Neural cell (in vitro differentiated cells): ENCODE measurements around the gene FAM171A2. TPM values are rescaled to one million over a fixed set of nuclear protein-coding genes. Genes with fewer than 3 reads are reported as not detected.

Source experiments
- H2AFZ ChIP-seq: fragments of 200-600, 300-800 bp; sonication (generic), shearing (Covaris generic); 2 replicates; pipeline ENCODE4 v1.6.0; 2014; ENCODE audit warnings: low read depth, mild to moderate bottlenecking, antibody characterized with exemption, low read length, moderate library complexity
- H3F3A ChIP-seq: fragments of 200-600 bp; shearing (Covaris generic); 2 replicates; pipeline ENCODE4 v1.6.1; 2016; ENCODE audit warnings: mild to moderate bottlenecking, moderate library complexity, mixed read lengths, antibody characterized with exemption, low read length; ENCODE audit not compliant: insufficient read depth, poor library complexity, severe bottlenecking
- H3K27ac ChIP-seq: fragments of 200-600, 300-800 bp; sonication (generic), shearing (Covaris generic); 2 replicates; pipeline ENCODE4 v1.5.1; 2014; ENCODE audit warnings: mild to moderate bottlenecking, low read length, moderate library complexity
- H3K27me3 ChIP-seq: fragments of 300-800, 200-600 bp; sonication (generic), shearing (Covaris generic); 2 replicates; pipeline ENCODE4 v1.6.0; 2014; ENCODE audit warnings: mild to moderate bottlenecking, low read depth, low read length, moderate library complexity; ENCODE audit not compliant: insufficient read depth
- H3K36me3 ChIP-seq: fragments of 300-800, 200-600 bp; sonication (generic), shearing (Covaris generic); 2 replicates; pipeline ENCODE4 v1.5.1; 2014; ENCODE audit warnings: mild to moderate bottlenecking, antibody characterized with exemption, low read length, moderate library complexity; ENCODE audit not compliant: insufficient read depth
- H3K4me2 ChIP-seq: fragments of 300-800, 200-600 bp; sonication (generic), shearing (Covaris generic); 2 replicates; pipeline ENCODE4 v1.6.0; 2014; ENCODE audit warnings: mild to moderate bottlenecking, low read length
- H3K4me3 ChIP-seq: fragments of 300-800, 200-600 bp; sonication (generic), shearing (Covaris generic); 2 replicates; pipeline ENCODE4 v1.5.1; 2014; ENCODE audit warnings: mild to moderate bottlenecking, low read length, moderate library complexity
- H3K79me2 ChIP-seq: fragments of 200-600 bp; shearing (Covaris generic); replicated peaks from 2 replicates; pipeline ENCODE4 v1.6.0; 2014; ENCODE audit warnings: mild to moderate bottlenecking, low read length, moderate library complexity; ENCODE audit not compliant: insufficient read depth
- H3K9ac ChIP-seq: fragments of 300-800, 200-600 bp; sonication (generic), shearing (Covaris generic); 2 replicates; pipeline ENCODE4 v1.6.1; 2016; ENCODE audit warnings: mild to moderate bottlenecking, low read length, mixed read lengths
- H3K9me2 ChIP-seq: fragments of 200-600 bp; shearing (Covaris generic); 2 replicates; pipeline ENCODE4 v1.6.1; 2016; ENCODE audit warnings: mild to moderate bottlenecking, low read length, mixed read lengths; ENCODE audit not compliant: insufficient read depth
- H3K9me3 ChIP-seq: fragments of 200-600, 300-800 bp; sonication (generic), shearing (Covaris generic); 2 replicates; pipeline ENCODE4 v1.6.1; 2016; ENCODE audit warnings: mild to moderate bottlenecking, mixed run types, low read length, moderate library complexity, mixed read lengths
- H4K20me1 ChIP-seq: fragments of 200-600 bp; shearing (Covaris generic); 2 replicates; pipeline ENCODE4 v1.6.1; 2016; ENCODE audit warnings: mild to moderate bottlenecking, mixed run types; ENCODE audit not compliant: insufficient read depth
- CTCF ChIP-seq: fragments of 450-650 bp; IDR thresholded peaks from 2 replicates; pipeline ENCODE4 v1.5.1; 2014; ENCODE audit warnings: antibody characterized with exemption, mild to moderate bottlenecking, moderate library complexity; ENCODE audit not compliant: poor library complexity, severe bottlenecking
- EP300 ChIP-seq: fragments of 450-650 bp; conservative IDR thresholded peaks from 2 replicates; pipeline ENCODE4 v1.6.1; 2014; ENCODE audit warnings: antibody characterized with exemption, mild to moderate bottlenecking, moderate library complexity; ENCODE audit not compliant: poor library complexity, severe bottlenecking
- EZH2 ChIP-seq: fragments of 200-600, 300-800 bp; shearing (Covaris generic), sonication (generic); IDR thresholded peaks from 2 replicates; pipeline ENCODE4 v1.6.1; 2014; ENCODE audit warnings: antibody characterized with exemption, low read length, borderline replicate concordance, mild to moderate bottlenecking; ENCODE audit not compliant: insufficient read depth, poor library complexity, severe bottlenecking
- MXI1 ChIP-seq: fragments of 450-650 bp; conservative IDR thresholded peaks from 2 replicates; pipeline ENCODE4 v1.6.1; 2014; ENCODE audit warnings: antibody characterized with exemption, mild to moderate bottlenecking; ENCODE audit not compliant: poor library complexity, severe bottlenecking
- POLR2AphosphoS5 ChIP-seq: IDR thresholded peaks from 2 replicates; pipeline ENCODE4 v1.6.1; 2012
- RAD21 ChIP-seq: fragments of 450-650 bp; conservative IDR thresholded peaks from 2 replicates; pipeline ENCODE4 v1.6.1; 2014; ENCODE audit warnings: antibody characterized with exemption, mild to moderate bottlenecking, moderate library complexity
- REST ChIP-seq: IDR thresholded peaks from 2 replicates; pipeline ENCODE4 v1.6.1; 2012; ENCODE audit warnings: borderline replicate concordance
- SMC3 ChIP-seq: fragments of 450-650 bp; conservative IDR thresholded peaks from 2 replicates; pipeline ENCODE4 v1.6.1; 2014; ENCODE audit warnings: antibody characterized with exemption, mild to moderate bottlenecking, moderate library complexity; ENCODE audit not compliant: poor library complexity
- TAF1 ChIP-seq: IDR thresholded peaks from 2 replicates; pipeline ENCODE4 v1.6.1; 2012; ENCODE audit warnings: low read depth
- polyA plus RNA-seq: library from polyadenylated mRNA; depleted of rRNA; stranded (reverse); fragments of >200 nt; gene quantifications from 2 replicates; pipeline ENCODE4 v1.2.3, GENCODE V29; 2014

FAM171A2 gene
- polyA plus RNA-seq, 1 donor from 2014 or later = 73.6 TPM

- Histone ChIP-seq H4K20me1 (no peaks in the 10 kb centered on the region), H3K79me2 (no peaks in the 10 kb centered on the region), H3F3A (no peaks in the 10 kb centered on the region), H3K4me2 (no peak overlapping the region), H3K4me3 (no peak overlapping the region), H3K9me3 (no peaks in the 10 kb centered on the region), H3K27ac (no peak overlapping the region), H2AFZ (no peak overlapping the region), H3K27me3 (no peaks in the 10 kb centered on the region), H3K9ac (no peak overlapping the region), H3K9me2 (no peaks in the 10 kb centered on the region), H3K36me3 (no peaks in the 10 kb centered on the region)
- TF ChIP-seq EZH2 = no peak
- no peak for TF ChIP-seq RAD21
- TF ChIP-seq POLR2AphosphoS5 = no peak
- TF ChIP-seq SMC3 = no peak
- TF ChIP-seq REST = no peak
- TF ChIP-seq EP300 = no peak
- TF ChIP-seq CTCF = no peak
- TF ChIP-seq MXI1 = no peak
- no peak for TF ChIP-seq TAF1
Measured at GRCh38 chr17:44397479-44398440, 34.1 kb upstream of the FAM171A2 start.

- Histone ChIP-seq H3F3A (no peaks in the 10 kb centered on the region), H3K27ac (no peak overlapping the region), H4K20me1 (no peaks in the 10 kb centered on the region), H3K36me3 (no peaks in the 10 kb centered on the region), H3K9me3 (no peaks in the 10 kb centered on the region), H2AFZ (no peak overlapping the region), H3K79me2 (no peaks in the 10 kb centered on the region), H3K9ac (no peak overlapping the region), H3K27me3 (no peaks in the 10 kb centered on the region), H3K4me2 (no peak overlapping the region), H3K4me3 (no peak overlapping the region), H3K9me2 (no peaks in the 10 kb centered on the region)
- TF ChIP-seq REST (no peak), RAD21 (no peak), EP300 (no peak), CTCF (no peak), SMC3 (no peak), TAF1 (no peak), POLR2AphosphoS5 (no peak), EZH2 (no peak), MXI1 (no peak)
Measured at GRCh38 chr17:44396946-44397345, 33.3 kb upstream of the FAM171A2 start.
